Panc1 (cell line): ENCODE measurements around the gene HSPB8.

Source experiments
- TCF7L2 ChIP-seq: IDR thresholded peaks from 2 replicates; pipeline ENCODE4 v1.6.1; 2011; ENCODE audit warnings: mild to moderate bottlenecking, low read depth, low read length, inconsistent platforms
- TF ChIP-seq, protein P1 (sequence below): fragments of 450-650 bp; IDR thresholded peaks from 2 replicates; pipeline ENCODE4 v1.5.1; 2017; ENCODE audit warnings: mild to moderate bottlenecking
- TF ChIP-seq, protein P2 (sequence below), 2 experiments: IDR thresholded peaks; 2 replicates each; pipeline ENCODE4 v1.6.1; 2011 to 2012; ENCODE audit warnings: low read depth in 2 of 2, control low read depth in 1 of 2, low read length in 1 of 2, mild to moderate bottlenecking in 1 of 2, moderate library complexity in 1 of 2; ENCODE audit not compliant: insufficient read depth in 1 of 2

DNA sequence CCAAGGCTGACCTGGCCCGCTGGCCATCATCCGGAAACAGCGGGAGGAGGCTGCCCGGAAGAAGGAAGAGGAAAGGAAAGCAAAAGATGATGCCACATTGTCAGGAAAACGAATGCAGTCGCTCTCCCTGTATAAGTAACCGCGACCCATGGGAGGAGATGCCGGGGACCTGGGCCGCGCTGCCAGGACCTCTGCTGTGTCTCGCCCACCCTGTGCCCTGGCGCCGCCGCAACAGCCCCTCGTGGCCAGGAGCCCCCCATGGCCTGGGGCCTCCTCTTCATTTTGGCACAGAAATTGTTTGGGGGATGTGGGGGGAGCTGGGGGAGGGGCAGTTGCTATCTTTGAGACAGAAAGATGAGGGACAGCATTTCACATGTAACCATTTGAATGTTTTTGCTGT is 16.5 kb downstream of the HSPB8 start:
- TF ChIP-seq, protein P1, sequence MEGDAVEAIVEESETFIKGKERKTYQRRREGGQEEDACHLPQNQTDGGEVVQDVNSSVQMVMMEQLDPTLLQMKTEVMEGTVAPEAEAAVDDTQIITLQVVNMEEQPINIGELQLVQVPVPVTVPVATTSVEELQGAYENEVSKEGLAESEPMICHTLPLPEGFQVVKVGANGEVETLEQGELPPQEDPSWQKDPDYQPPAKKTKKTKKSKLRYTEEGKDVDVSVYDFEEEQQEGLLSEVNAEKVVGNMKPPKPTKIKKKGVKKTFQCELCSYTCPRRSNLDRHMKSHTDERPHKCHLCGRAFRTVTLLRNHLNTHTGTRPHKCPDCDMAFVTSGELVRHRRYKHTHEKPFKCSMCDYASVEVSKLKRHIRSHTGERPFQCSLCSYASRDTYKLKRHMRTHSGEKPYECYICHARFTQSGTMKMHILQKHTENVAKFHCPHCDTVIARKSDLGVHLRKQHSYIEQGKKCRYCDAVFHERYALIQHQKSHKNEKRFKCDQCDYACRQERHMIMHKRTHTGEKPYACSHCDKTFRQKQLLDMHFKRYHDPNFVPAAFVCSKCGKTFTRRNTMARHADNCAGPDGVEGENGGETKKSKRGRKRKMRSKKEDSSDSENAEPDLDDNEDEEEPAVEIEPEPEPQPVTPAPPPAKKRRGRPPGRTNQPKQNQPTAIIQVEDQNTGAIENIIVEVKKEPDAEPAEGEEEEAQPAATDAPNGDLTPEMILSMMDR: no peak
- no peak for TF ChIP-seq TCF7L2
- TF ChIP-seq, protein P2, sequence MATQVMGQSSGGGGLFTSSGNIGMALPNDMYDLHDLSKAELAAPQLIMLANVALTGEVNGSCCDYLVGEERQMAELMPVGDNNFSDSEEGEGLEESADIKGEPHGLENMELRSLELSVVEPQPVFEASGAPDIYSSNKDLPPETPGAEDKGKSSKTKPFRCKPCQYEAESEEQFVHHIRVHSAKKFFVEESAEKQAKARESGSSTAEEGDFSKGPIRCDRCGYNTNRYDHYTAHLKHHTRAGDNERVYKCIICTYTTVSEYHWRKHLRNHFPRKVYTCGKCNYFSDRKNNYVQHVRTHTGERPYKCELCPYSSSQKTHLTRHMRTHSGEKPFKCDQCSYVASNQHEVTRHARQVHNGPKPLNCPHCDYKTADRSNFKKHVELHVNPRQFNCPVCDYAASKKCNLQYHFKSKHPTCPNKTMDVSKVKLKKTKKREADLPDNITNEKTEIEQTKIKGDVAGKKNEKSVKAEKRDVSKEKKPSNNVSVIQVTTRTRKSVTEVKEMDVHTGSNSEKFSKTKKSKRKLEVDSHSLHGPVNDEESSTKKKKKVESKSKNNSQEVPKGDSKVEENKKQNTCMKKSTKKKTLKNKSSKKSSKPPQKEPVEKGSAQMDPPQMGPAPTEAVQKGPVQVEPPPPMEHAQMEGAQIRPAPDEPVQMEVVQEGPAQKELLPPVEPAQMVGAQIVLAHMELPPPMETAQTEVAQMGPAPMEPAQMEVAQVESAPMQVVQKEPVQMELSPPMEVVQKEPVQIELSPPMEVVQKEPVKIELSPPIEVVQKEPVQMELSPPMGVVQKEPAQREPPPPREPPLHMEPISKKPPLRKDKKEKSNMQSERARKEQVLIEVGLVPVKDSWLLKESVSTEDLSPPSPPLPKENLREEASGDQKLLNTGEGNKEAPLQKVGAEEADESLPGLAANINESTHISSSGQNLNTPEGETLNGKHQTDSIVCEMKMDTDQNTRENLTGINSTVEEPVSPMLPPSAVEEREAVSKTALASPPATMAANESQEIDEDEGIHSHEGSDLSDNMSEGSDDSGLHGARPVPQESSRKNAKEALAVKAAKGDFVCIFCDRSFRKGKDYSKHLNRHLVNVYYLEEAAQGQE (IDR thresholded peaks at IDR 0.05; ENCODE audit: insufficient read depth in 1 of 2, low read depth in 2 of 2, low read length in 1 of 2): no peak
